DND-41 (cell line): Measurements from ENCODE around the gene S100A1.

Experiments used
- EZH2 ChIP-seq: IDR thresholded peaks from 3 replicates; pipeline ENCODE4 v1.6.1; 2012; ENCODE audit warnings: borderline replicate concordance, low read depth, mild to moderate bottlenecking, moderate library complexity, low read length, inconsistent platforms; ENCODE audit not compliant: severe bottlenecking
- TF ChIP-seq, protein P1 (sequence below): IDR thresholded peaks from 2 replicates; pipeline ENCODE4 v1.5.1; 2012; ENCODE audit warnings: borderline replicate concordance, low read length, moderate library complexity, mild to moderate bottlenecking; ENCODE audit not compliant: poor library complexity, severe bottlenecking; ENCODE audit errors: extremely low read depth

DNA sequence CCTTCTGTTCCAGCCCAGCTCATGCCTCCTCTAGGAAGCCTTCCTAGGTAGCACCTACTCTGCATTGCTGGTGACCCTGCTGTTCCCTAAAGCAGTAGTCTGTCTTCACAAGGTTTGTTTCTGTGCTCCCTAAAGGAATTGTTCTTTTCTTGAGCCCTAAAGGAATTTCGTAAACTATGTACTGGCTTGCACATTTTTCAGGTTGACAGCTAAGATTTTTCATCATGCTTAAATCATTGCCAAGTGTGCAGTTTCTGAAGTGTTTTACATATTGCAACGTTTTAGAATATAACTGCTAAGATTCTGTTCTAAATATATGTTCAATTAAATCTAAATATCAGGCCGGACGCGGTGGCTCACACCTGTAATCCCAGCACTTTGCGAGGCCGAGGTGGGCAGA lies 28.4 kb upstream of the S100A1 start:
- TF ChIP-seq, protein P1, sequence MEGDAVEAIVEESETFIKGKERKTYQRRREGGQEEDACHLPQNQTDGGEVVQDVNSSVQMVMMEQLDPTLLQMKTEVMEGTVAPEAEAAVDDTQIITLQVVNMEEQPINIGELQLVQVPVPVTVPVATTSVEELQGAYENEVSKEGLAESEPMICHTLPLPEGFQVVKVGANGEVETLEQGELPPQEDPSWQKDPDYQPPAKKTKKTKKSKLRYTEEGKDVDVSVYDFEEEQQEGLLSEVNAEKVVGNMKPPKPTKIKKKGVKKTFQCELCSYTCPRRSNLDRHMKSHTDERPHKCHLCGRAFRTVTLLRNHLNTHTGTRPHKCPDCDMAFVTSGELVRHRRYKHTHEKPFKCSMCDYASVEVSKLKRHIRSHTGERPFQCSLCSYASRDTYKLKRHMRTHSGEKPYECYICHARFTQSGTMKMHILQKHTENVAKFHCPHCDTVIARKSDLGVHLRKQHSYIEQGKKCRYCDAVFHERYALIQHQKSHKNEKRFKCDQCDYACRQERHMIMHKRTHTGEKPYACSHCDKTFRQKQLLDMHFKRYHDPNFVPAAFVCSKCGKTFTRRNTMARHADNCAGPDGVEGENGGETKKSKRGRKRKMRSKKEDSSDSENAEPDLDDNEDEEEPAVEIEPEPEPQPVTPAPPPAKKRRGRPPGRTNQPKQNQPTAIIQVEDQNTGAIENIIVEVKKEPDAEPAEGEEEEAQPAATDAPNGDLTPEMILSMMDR: no peak
- TF ChIP-seq EZH2: no peak
